T-helper 2 cell treated with Interferon-gamma antibody and Interleukin-4, amounts not matched to agents 100 ng/mL and 5 ng/mL, for 36 hours (primary cell): ENCODE measurements around the gene ERG28. TPM values are rescaled to one million over a fixed set of nuclear protein-coding genes. Genes with fewer than 3 reads are reported as not detected.
"Not testable (repeated sequence)": the region's sequence is repeated elsewhere in the genome, so short reads cannot be mapped to it uniquely, and the experiment has no call there.

Source experiments
- intact Hi-C: fragments of 100-400 bp; cut with micrococcal nuclease; formaldehyde crosslinking; loops from one replicate; pipeline ENCODE4 v1.15.1; 2023
- total RNA-seq: library from RNA; stranded (reverse); gene quantifications from 2 replicates; pipeline ENCODE4 v1.2.3, GENCODE V29; 2022

ERG28 gene
- total RNA-seq = 15.6 and 18.5 TPM in 2 replicates

- intact Hi-C loops = loop anchor here (1.0 to 5.0 kb wide), 7 partner anchors 118 to 948 kb away; partner anchors contain the start of genes AREL1, BATF, FCF1 and GPATCH2L
These were observed at the start of gene ERG28, which contains the start of gene TTLL5 for GRCh38 chr14:75660630-75661498. Gene ERG28, minus strand, starts transcription at chr14:75660876. Its CDS starts 3,374 bp downstream, at chr14:75657502. Gene TTLL5, plus strand, starts transcription at chr14:75661246. Its CDS starts 1,904 bp downstream, at chr14:75663150.

GRCh38 chr14:75709207-75709812 lies 48.6 kb upstream of the ERG28 start:
- intact Hi-C loops = loop anchor here (1.0 kb wide), 1 partner anchor 273 kb away; no protein-coding TSS in a partner anchor

GRCh38 chr14:75705014-75705413 lies 44.3 kb upstream of the ERG28 start:
- intact Hi-C loops = no loop called here

GRCh38 chr14:75703467-75703866 lies 42.8 kb upstream of the ERG28 start:
- intact Hi-C loops = no loop called here

- intact Hi-C loops = no loop called here
These were observed 42.1 kb upstream of the ERG28 start for GRCh38 chr14:75702616-75703261.

GRCh38 chr14:75702122-75702521 lies 41.4 kb upstream of the ERG28 start:
- intact Hi-C loops = no loop called here

- intact Hi-C loops = no loop called here
These were observed 39.6 kb upstream of the ERG28 start for GRCh38 chr14:75700295-75700694.

- intact Hi-C loops = no loop called here
These were observed 38.7 kb upstream of the ERG28 start for GRCh38 chr14:75699331-75699730.

- intact Hi-C loops = no loop called here
These were observed 37.2 kb upstream of the ERG28 start for GRCh38 chr14:75697918-75698317.

- intact Hi-C loops = no loop called here
These were observed 36.7 kb upstream of the ERG28 start for GRCh38 chr14:75697386-75697785.

GRCh38 chr14:75695025-75695424 lies 34.3 kb upstream of the ERG28 start:
- intact Hi-C loops = not testable (repeated sequence)

- intact Hi-C loops = no loop called here
These were observed 29.3 kb upstream of the ERG28 start for GRCh38 chr14:75690010-75690409.

- intact Hi-C loops = no loop called here
These were observed 28.3 kb upstream of the ERG28 start for GRCh38 chr14:75689012-75689411.

GRCh38 chr14:75685910-75686309 lies 25.2 kb upstream of the ERG28 start:
- intact Hi-C loops = no loop called here

- intact Hi-C loops = no loop called here
These were observed 14.7 kb upstream of the ERG28 start for GRCh38 chr14:75675265-75675960.

- intact Hi-C loops = no loop called here
These were observed 12.8 kb upstream of the ERG28 start for GRCh38 chr14:75673345-75674035.

GRCh38 chr14:75672605-75673192 lies 12.0 kb upstream of the ERG28 start:
- intact Hi-C loops = no loop called here

- intact Hi-C loops = no loop called here
These were observed 6.6 kb upstream of the ERG28 start for GRCh38 chr14:75667099-75667765.

- intact Hi-C loops = loop anchor here (5.0 kb wide), 2 partner anchors 489 to 536 kb away; partner anchors contain the start of genes GPATCH2L and NEK9
These were observed 2.3 kb upstream of the ERG28 start for GRCh38 chr14:75662966-75663365.

GRCh38 chr14:75661499-75661814 lies 781 bp upstream of the ERG28 start:
- intact Hi-C loops = loop anchor here (1.0 to 5.0 kb wide), 7 partner anchors 118 to 949 kb away; partner anchors contain the start of genes AREL1, BATF, FCF1 and GPATCH2L
